Liver (tissue), 9 donors: ENCODE measurements around the gene REC114. TPM values are rescaled to one million over a fixed set of nuclear protein-coding genes. Genes with fewer than 3 reads are reported as not detected.

Experiments used
- DNase-seq: peaks from one replicate; pipeline ENCODE4 v3.0.0-alpha.2; 2017; ENCODE audit warnings: low spot score
- H3K27ac ChIP-seq, 2 donors: one replicate each; pipeline ENCODE4 v1.7.0; 2013; ENCODE audit warnings: inconsistent platforms in 2 of 2, low read length in 2 of 2, control low read depth in 1 of 2, low read depth in 1 of 2, mild to moderate bottlenecking in 1 of 2
- H3K27me3 ChIP-seq, 4 donors: one replicate each; pipeline versions ENCODE4 v1.6.1 to v1.7.0; 2013; ENCODE audit warnings: low read length in 3 of 4, inconsistent platforms in 1 of 4, mild to moderate bottlenecking in 1 of 4, moderate library complexity in 1 of 4; ENCODE audit not compliant: control insufficient read depth in 4 of 4, insufficient read depth in 4 of 4
- H3K36me3 ChIP-seq, 4 donors: one replicate each; pipeline versions ENCODE4 v1.6.1 to v1.7.0; 2013; ENCODE audit warnings: low read length in 3 of 4, mild to moderate bottlenecking in 3 of 4, low read depth in 1 of 4, moderate library complexity in 1 of 4; ENCODE audit not compliant: control insufficient read depth in 4 of 4, insufficient read depth in 3 of 4
- H3K4me1 ChIP-seq, 4 donors: one replicate each; pipeline versions ENCODE4 v1.6.1 to v1.7.0; 2013; ENCODE audit warnings: low read length in 3 of 4, mild to moderate bottlenecking in 3 of 4, moderate library complexity in 1 of 4; ENCODE audit not compliant: control insufficient read depth in 4 of 4, insufficient read depth in 4 of 4
- H3K4me3 ChIP-seq, 3 donors: one replicate each; pipeline versions ENCODE4 v1.6.1 to v1.7.0; 2013; ENCODE audit warnings: low read length in 3 of 3, control low read depth in 1 of 3, low read depth in 1 of 3, mild to moderate bottlenecking in 1 of 3
- H3K9ac ChIP-seq, 2 donors: one replicate each; pipeline ENCODE4 v1.7.0; 2013; ENCODE audit warnings: low read length in 2 of 2, mild to moderate bottlenecking in 2 of 2, moderate library complexity in 2 of 2, control low read depth in 1 of 2, low read depth in 1 of 2
- H3K9me3 ChIP-seq, 4 donors: one replicate each; pipeline versions ENCODE4 v1.6.1 to v1.7.0; 2013; ENCODE audit warnings: low read length in 3 of 4; ENCODE audit not compliant: control insufficient read depth in 4 of 4
- ATF3 ChIP-seq: IDR thresholded peaks from 2 replicates; pipeline ENCODE4 v1.6.1; 2016; ENCODE audit warnings: antibody characterized with exemption
- EGR1 ChIP-seq, 2 donors: IDR thresholded peaks; 2 replicates each; pipeline ENCODE4 v1.6.1; 2016 to 2018; ENCODE audit warnings: antibody characterized with exemption in 2 of 2, low read depth in 2 of 2
- FOXA1 ChIP-seq: IDR thresholded peaks from 2 replicates; pipeline ENCODE4 v1.6.1; 2016; ENCODE audit warnings: antibody characterized with exemption
- FOXA2 ChIP-seq: IDR thresholded peaks from 2 replicates; pipeline ENCODE4 v1.6.1; 2016; ENCODE audit warnings: antibody characterized with exemption
- GABPA ChIP-seq, 2 donors: IDR thresholded peaks in 1 of 2; conservative IDR thresholded peaks in 1 of 2; 2 replicates each; pipeline ENCODE4 v1.6.1; 2016; ENCODE audit warnings: antibody characterized with exemption in 2 of 2, mild to moderate bottlenecking in 1 of 2, moderate library complexity in 1 of 2
- HNF4A ChIP-seq, 2 donors: conservative IDR thresholded peaks; 2 replicates each; pipeline ENCODE4 v1.6.1; 2016; ENCODE audit warnings: antibody characterized with exemption in 2 of 2, mild to moderate bottlenecking in 2 of 2
- HNF4G ChIP-seq: IDR thresholded peaks from 2 replicates; pipeline ENCODE4 v1.6.1; 2016; ENCODE audit warnings: antibody characterized with exemption
- JUND ChIP-seq, 2 donors: IDR thresholded peaks; 2 replicates each; pipeline ENCODE4 v1.6.1; 2016; ENCODE audit warnings: antibody characterized with exemption in 2 of 2
- NR2F2 ChIP-seq: IDR thresholded peaks from 2 replicates; pipeline ENCODE4 v1.6.1; 2016; ENCODE audit warnings: antibody characterized with exemption
- RAD21 ChIP-seq, 2 donors: IDR thresholded peaks; 2 replicates each; pipeline ENCODE4 v1.6.1; 2016; ENCODE audit warnings: antibody characterized with exemption in 2 of 2, mild to moderate bottlenecking in 2 of 2
- SP1 ChIP-seq: IDR thresholded peaks from 2 replicates; pipeline ENCODE4 v1.6.1; 2018; ENCODE audit warnings: antibody characterized with exemption, mild to moderate bottlenecking
- TAF1 ChIP-seq: conservative IDR thresholded peaks from 2 replicates; pipeline ENCODE4 v1.6.1; 2016; ENCODE audit warnings: antibody characterized with exemption, mild to moderate bottlenecking
- YY1 ChIP-seq: IDR thresholded peaks from 2 replicates; pipeline ENCODE4 v1.6.1; 2016; ENCODE audit warnings: antibody characterized with exemption, mild to moderate bottlenecking
- WGBS: extraction: QIAGEN DNeasy Blood & Tissue Kit; methylation state at CpG from one replicate; pipeline ENCODE4 v1.1.7; 2013; 5-methylcytosine and 5-hydroxymethylcytosine counted together
- polyA plus RNA-seq, 2 donors: library from polyadenylated mRNA; stranded (reverse) in 1 of 2; unstranded in 1 of 2; fragments of 200-250 nt in 1 of 2; fragments of >200 nt in 1 of 2; fragmentation: Nextera tagmentation in 1 of 2; extraction: Ambion mirVana in 1 of 2; gene quantifications; one replicate each; pipeline versions ENCODE4 v1.2.1 to v1.2.3, GENCODE V29; 2013 to 2015
- total RNA-seq, 2 donors: library from RNA; depleted of rRNA; stranded (reverse); fragments of >200 nt; gene quantifications; one replicate each; pipeline ENCODE4 v1.2.3, GENCODE V29; 2014
- TF ChIP-seq, protein P1 (sequence below): fragments of 150-350 bp; IDR thresholded peaks from 2 replicates; pipeline ENCODE4 v1.5.1; 2017; ENCODE audit warnings: improper control_type of control experiment, low read depth, low read length; ENCODE audit not compliant: missing input control
- TF ChIP-seq, protein P2 (sequence below): IDR thresholded peaks from 2 replicates; pipeline ENCODE4 v1.6.1; 2016; ENCODE audit warnings: antibody characterized with exemption
- TF ChIP-seq, protein P3 (sequence below): IDR thresholded peaks from 2 replicates; pipeline ENCODE4 v1.6.1; 2016; ENCODE audit warnings: antibody characterized with exemption
- donor health status: healthy.
- donor health status: healthy.
- donor health status: healthy.
- donor health status: healthy.
- donor health status: healthy.

Gene REC114
- total RNA-seq (not detected), polyA plus RNA-seq (not detected)

GRCh38 chr15:73442968-73443367 lies at the start of gene REC114:
REC114 (plus strand) TSS chr15:73443164; CDS start chr15:73443186, 22 bp downstream.
- H3K27ac ChIP-seq, result no peak within 1 kb of the TSS
- 92% methylated on average over 22 of the region's 22 CpGs for WGBS
- TF ChIP-seq, protein P1, sequence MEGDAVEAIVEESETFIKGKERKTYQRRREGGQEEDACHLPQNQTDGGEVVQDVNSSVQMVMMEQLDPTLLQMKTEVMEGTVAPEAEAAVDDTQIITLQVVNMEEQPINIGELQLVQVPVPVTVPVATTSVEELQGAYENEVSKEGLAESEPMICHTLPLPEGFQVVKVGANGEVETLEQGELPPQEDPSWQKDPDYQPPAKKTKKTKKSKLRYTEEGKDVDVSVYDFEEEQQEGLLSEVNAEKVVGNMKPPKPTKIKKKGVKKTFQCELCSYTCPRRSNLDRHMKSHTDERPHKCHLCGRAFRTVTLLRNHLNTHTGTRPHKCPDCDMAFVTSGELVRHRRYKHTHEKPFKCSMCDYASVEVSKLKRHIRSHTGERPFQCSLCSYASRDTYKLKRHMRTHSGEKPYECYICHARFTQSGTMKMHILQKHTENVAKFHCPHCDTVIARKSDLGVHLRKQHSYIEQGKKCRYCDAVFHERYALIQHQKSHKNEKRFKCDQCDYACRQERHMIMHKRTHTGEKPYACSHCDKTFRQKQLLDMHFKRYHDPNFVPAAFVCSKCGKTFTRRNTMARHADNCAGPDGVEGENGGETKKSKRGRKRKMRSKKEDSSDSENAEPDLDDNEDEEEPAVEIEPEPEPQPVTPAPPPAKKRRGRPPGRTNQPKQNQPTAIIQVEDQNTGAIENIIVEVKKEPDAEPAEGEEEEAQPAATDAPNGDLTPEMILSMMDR, result no peak
- no peak for TF ChIP-seq RAD21 (IDR thresholded peaks at IDR 0.05)

GRCh38 chr15:73393336-73393735 lies 49.6 kb upstream of the REC114 start:
- 78% methylated on average over 2 of the region's 2 CpGs for WGBS
- Histone ChIP-seq H3K9me3 (no peaks in the 10 kb centered on the region), H3K4me3 (no peak overlapping the region), H3K4me1 (no peaks in the 10 kb centered on the region), H3K27me3 (peaks cover 0 to 3% (median under 1%) of the 10 kb centered on the region in 4 donors), H3K9ac (no peak overlapping the region), H3K27ac (no peak overlapping the region), H3K36me3 (no peaks in the 10 kb centered on the region)
- no peak for DNase-seq
- TF ChIP-seq JUND (IDR thresholded peaks at IDR 0.05) (no peak), EGR1 (IDR thresholded peaks at IDR 0.05; ENCODE audit: low read depth in 2 of 2) (no peak), FOXA1 (no peak), GABPA (IDR thresholded peaks at IDR 0.05 in 1 of 2, conservative IDR thresholded peaks at IDR 0.05 in 1 of 2) (no peak), YY1 (no peak), FOXA2 (no peak), RAD21 (IDR thresholded peaks at IDR 0.05) (no peak), TAF1 (no peak), HNF4A (conservative IDR thresholded peaks at IDR 0.05) (no peak)
- TF ChIP-seq, protein P1, result no peak
- TF ChIP-seq, protein P2, sequence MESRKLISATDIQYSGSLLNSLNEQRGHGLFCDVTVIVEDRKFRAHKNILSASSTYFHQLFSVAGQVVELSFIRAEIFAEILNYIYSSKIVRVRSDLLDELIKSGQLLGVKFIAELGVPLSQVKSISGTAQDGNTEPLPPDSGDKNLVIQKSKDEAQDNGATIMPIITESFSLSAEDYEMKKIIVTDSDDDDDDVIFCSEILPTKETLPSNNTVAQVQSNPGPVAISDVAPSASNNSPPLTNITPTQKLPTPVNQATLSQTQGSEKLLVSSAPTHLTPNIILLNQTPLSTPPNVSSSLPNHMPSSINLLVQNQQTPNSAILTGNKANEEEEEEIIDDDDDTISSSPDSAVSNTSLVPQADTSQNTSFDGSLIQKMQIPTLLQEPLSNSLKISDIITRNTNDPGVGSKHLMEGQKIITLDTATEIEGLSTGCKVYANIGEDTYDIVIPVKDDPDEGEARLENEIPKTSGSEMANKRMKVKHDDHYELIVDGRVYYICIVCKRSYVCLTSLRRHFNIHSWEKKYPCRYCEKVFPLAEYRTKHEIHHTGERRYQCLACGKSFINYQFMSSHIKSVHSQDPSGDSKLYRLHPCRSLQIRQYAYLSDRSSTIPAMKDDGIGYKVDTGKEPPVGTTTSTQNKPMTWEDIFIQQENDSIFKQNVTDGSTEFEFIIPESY, result no peak

More at GRCh38 chr15:73442968-73443367, at the start of gene REC114:
- Histone ChIP-seq H3K9ac (no peak within 1 kb of the TSS), H3K4me1 (no peaks in the 10 kb centered on the region), H3K36me3 (no peaks in the 10 kb centered on the region), H3K9me3 (no peaks in the 10 kb centered on the region), H3K4me3 (no peak within 1 kb of the TSS), H3K27me3 (peaks cover 0 to 6% (median 0%) of the 10 kb centered on the region in 4 donors)
- no peak for DNase-seq

DNA sequence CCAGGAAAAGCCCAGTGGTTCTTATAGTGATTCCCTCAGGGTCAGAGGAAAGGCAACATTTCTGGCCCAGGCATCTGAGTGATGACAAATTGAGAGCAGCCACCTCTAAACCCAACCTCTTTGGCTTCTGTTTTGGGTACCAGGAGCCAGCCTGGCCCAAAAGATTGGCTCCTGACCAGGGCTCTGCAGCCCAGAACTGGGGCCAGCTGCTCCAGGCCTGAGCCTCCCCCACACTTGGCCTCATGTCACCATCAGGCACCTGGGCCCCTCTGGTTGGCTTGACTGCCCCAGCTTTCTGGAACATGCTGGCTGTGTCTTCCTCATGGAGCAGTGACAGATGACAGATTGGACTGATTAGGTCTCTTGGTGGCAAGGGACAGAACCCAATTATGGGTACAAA lies 48.2 kb upstream of the REC114 start:
- H3K9ac ChIP-seq, result no peak overlapping the region
- peaks cover 0 to 3% (median under 1%) of the 10 kb centered on the region in 4 donors for H3K27me3 ChIP-seq
- H3K36me3 ChIP-seq, result no peaks in the 10 kb centered on the region
- H3K4me1 ChIP-seq, result no peaks in the 10 kb centered on the region
- no peak overlapping the region for H3K27ac ChIP-seq
- H3K4me3 ChIP-seq, result no peak overlapping the region
- no peak for DNase-seq
- no peaks in the 10 kb centered on the region for H3K9me3 ChIP-seq
- TF ChIP-seq TAF1 (no peak), HNF4A (conservative IDR thresholded peaks at IDR 0.05) (no peak), FOXA2 (no peak), FOXA1 (no peak), ATF3 (no peak), NR2F2 (no peak), SP1 (no peak), RAD21 (IDR thresholded peaks at IDR 0.05) (no peak), GABPA (IDR thresholded peaks at IDR 0.05 in 1 of 2, conservative IDR thresholded peaks at IDR 0.05 in 1 of 2) (no peak), HNF4G (no peak), YY1 (no peak)
- TF ChIP-seq, protein P1, result no peak
- TF ChIP-seq, protein P3, sequence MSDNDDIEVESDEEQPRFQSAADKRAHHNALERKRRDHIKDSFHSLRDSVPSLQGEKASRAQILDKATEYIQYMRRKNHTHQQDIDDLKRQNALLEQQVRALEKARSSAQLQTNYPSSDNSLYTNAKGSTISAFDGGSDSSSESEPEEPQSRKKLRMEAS, result no peak
- TF ChIP-seq, protein P2, result no peak
